PFSK-1 (cell line): ENCODE results near the gene ARPC5.

Source experiments
- FOXP2 ChIP-seq: optimal IDR thresholded peaks from 2 replicates; pipeline ENCODE3; 2011; ENCODE audit warnings: borderline replicate concordance, control low read depth, inconsistent platforms; ENCODE audit not compliant: insufficient read depth; ENCODE audit errors: extremely low read length, extremely low read depth
- POLR2AphosphoS5 ChIP-seq: IDR thresholded peaks from 2 replicates; pipeline ENCODE4 v1.6.1; 2012; ENCODE audit warnings: low read depth, mild to moderate bottlenecking, control low read depth, low read length, moderate library complexity
- SIN3A ChIP-seq: IDR thresholded peaks from 2 replicates; pipeline ENCODE4 v1.6.1; 2012; ENCODE audit warnings: mild to moderate bottlenecking, low read length, moderate library complexity, borderline replicate concordance; ENCODE audit not compliant: insufficient read depth
- TAF1 ChIP-seq: IDR thresholded peaks from 2 replicates; pipeline ENCODE4 v1.6.1; 2012; ENCODE audit warnings: low read length, control low read depth, borderline replicate concordance; ENCODE audit not compliant: insufficient read depth

GRCh38 chr1:183612407-183612806 is 23.2 kb downstream of the ARPC5 start:
- TF ChIP-seq POLR2AphosphoS5 (no peak), SIN3A (no peak), TAF1 (no peak), FOXP2 (no peak)
